GM12874 (cell line): ENCODE measurements around the gene PRICKLE2.

ENCODE experiments used
- TF ChIP-seq, protein P1 (sequence below): IDR thresholded peaks from 2 replicates; pipeline ENCODE4 v1.5.1; 2011; ENCODE audit warnings: low read depth, mild to moderate bottlenecking, control low read depth, low read length, moderate library complexity; ENCODE audit not compliant: insufficient read depth

PRICKLE2 gene

GRCh38 chr3:64218329-64218728 lies 6.9 kb downstream of the PRICKLE2 start:
- TF ChIP-seq, protein P1, sequence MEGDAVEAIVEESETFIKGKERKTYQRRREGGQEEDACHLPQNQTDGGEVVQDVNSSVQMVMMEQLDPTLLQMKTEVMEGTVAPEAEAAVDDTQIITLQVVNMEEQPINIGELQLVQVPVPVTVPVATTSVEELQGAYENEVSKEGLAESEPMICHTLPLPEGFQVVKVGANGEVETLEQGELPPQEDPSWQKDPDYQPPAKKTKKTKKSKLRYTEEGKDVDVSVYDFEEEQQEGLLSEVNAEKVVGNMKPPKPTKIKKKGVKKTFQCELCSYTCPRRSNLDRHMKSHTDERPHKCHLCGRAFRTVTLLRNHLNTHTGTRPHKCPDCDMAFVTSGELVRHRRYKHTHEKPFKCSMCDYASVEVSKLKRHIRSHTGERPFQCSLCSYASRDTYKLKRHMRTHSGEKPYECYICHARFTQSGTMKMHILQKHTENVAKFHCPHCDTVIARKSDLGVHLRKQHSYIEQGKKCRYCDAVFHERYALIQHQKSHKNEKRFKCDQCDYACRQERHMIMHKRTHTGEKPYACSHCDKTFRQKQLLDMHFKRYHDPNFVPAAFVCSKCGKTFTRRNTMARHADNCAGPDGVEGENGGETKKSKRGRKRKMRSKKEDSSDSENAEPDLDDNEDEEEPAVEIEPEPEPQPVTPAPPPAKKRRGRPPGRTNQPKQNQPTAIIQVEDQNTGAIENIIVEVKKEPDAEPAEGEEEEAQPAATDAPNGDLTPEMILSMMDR = no peak

GRCh38 chr3:64216274-64217147 lies 8.8 kb downstream of the PRICKLE2 start:
- TF ChIP-seq, protein P1 = no peak

GRCh38 chr3:64215559-64215958 lies 9.7 kb downstream of the PRICKLE2 start:
- TF ChIP-seq, protein P1 = no peak

DNA sequence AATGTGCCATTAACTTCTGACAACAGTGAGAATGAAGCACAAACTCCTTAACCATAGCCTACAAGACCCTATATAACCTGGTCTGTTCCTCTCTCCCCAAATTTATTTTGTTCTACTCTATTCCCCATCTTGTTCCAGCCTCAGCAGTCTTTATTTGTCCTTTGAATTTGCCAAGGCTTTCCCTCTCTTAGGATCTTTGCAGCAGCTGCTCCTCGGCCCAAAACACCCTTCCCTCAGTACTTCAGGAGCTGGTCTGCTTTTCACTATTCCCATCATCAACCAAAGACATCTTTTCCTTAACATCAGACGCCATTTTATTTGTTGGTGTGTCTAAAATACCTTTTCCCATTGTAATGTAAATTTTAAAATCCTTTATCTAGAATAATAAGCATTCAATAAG lies 10.2 kb downstream of the PRICKLE2 start:
- TF ChIP-seq, protein P1 = no peak

DNA sequence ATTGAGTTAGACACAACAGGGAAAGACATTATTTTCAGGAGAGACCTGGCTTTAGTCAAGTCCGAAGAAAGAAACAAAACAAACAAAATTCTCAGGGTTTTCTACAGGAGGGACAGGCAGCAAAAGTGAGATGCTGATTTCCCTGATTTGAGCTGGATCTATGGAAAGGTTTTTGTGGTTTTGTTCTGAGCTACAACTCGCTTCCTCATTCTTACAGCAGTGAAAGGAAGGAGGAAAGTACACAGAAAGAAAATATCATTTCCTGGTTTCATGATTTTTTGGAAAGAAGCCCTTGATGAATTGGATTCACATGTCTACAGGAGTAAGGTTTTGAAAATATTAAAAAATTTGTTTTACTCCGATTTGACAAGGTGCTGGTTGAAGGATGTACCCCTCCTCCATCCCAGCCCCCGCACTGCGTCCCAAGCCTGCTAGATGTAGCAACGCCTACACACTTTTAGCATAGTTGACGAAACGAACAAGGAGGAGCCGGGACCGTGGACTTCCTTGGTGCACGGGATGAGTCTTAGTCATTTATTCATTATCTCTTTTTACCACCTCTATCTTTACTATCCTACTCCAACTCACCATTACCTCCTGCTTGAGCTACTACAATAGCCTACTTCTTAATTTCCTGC lies 10.8 kb downstream of the PRICKLE2 start:
- TF ChIP-seq, protein P1 = no peak

GRCh38 chr3:64213962-64214379 lies 11.3 kb downstream of the PRICKLE2 start:
- TF ChIP-seq, protein P1 = no peak

DNA sequence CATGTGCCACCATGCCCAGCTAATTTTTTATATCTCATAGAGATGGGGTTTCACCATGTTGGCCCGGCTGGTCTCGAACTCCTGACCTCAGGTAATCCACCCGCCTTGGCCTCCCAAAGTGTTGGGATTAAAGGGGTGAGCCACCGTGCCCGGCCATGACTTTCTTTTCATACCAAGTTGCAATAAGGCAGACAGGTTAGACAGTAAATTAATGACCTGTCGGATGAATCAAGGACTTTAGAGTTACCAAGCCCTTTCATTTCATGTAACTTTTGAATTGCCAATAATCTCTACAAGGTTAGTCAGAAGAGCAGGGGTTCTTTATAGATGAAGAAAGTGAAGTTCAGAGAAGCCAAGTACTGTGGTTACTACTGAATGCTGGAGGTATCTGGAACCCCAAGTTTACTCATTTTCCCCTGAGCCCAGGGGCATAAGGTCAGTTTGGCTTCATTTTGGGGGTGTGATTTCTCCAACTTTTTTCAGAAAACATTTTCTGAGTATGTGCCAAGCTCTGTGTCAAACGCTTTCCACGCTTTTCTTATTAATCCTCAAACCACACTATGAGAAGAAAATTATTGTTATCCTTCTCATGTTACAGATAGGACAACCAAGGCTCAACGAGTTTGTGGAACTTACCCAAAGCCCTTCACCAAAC lies 11.9 kb downstream of the PRICKLE2 start:
- TF ChIP-seq, protein P1 = no peak
